Fibroblast of lung (primary cell): Measurements from ENCODE around the gene ANKFY1.

Experiments used
- CTCF ChIP-seq, 2 donors: IDR thresholded peaks in 1 of 2; conservative IDR thresholded peaks in 1 of 2; 1 replicate in 1 of 2; 2 replicates in 1 of 2; pipeline ENCODE4 v1.5.1; 2011 to 2012; ENCODE audit warnings: low read length in 2 of 2, control low read depth in 1 of 2, inconsistent platforms in 1 of 2, low read depth in 1 of 2, mild to moderate bottlenecking in 1 of 2
- EZH2 ChIP-seq: IDR thresholded peaks from 2 replicates; pipeline ENCODE4 v1.5.1; 2012; ENCODE audit warnings: low read length, control low read depth, mild to moderate bottlenecking; ENCODE audit errors: missing control alignments

GRCh38 chr17:4272213-4272971, 8.6 kb upstream of the ANKFY1 start:
- TF ChIP-seq CTCF (conservative IDR thresholded peaks at IDR 0.05 in 1 of 2, IDR thresholded peaks at IDR 0.05 in 1 of 2; ENCODE audit: low read depth in 1 of 2, low read length in 2 of 2) (no peak), EZH2 (no peak)
